Ammon's horn (tissue), 1 donor: ENCODE data around the gene PCIF1.
"Not testable (repeated sequence)": the region's sequence is repeated elsewhere in the genome, so short reads cannot be mapped to it uniquely, and the experiment has no call there.

Experiments
- DNase-seq: peaks from one replicate; pipeline ENCODE4 v3.0.0-alpha.2; 2016; ENCODE audit warnings: low spot score

The PCIF1 gene

GRCh38 chr20:45994761-45995493, 60.4 kb downstream of the PCIF1 start:
- DNase-seq = no peak

- not testable (repeated sequence) for DNase-seq
Observed at GRCh38 chr20:45995495-45996097, 61.1 kb downstream of the PCIF1 start.

- DNase-seq = no peak
Observed at GRCh38 chr20:45997187-45997586, 62.7 kb downstream of the PCIF1 start.
